K562 (cell line): ENCODE data around the gene SRGAP3. TPM values are rescaled to one million over a fixed set of nuclear protein-coding genes. Genes with fewer than 3 reads are reported as not detected.

Experiments
- ATAC-seq: fragments of 200-7000 bp; cut with Tn5 transposase; 3 replicates; pipeline ENCODE4 v1.9.1; 2020; ENCODE audit warnings: moderate library complexity
- BruUV-seq: library from RNA; stranded (reverse); fragments of 400-500 nt; replicated peaks from 2 replicates; lab custom pipeline; 2021; lab: Mats Ljungman, UMichigan
- CTCF ChIA-PET: fragments of 300-600 bp; formaldehyde crosslinking; extraction: SDS; loops from one replicate; lab custom pipeline; 2021; ENCODE audit warnings: low intra/inter-chr PET ratio; lab: Yijun Ruan, JAX
- POLR2A ChIA-PET: fragments of 300-600, 350-650 bp; sonication (Branson Sonifier 250); formaldehyde crosslinking; extraction: SDS; loops from one replicate; lab custom pipeline; 2021; ENCODE audit warnings: antibody characterized with exemption, inconsistent platforms; lab: Yijun Ruan, JAX
- DNase-seq, 4 experiments: peaks; one replicate each; pipeline versions ENCODE4 v3.0.0 to v3.0.0-alpha.2; 2011 to 2018; ENCODE audit warnings: low spot score in 3 of 4, mixed read lengths in 3 of 4; ENCODE audit errors: extremely low read depth in 1 of 4
- FAIRE-seq: peaks from 2 replicates; lab custom pipeline; 2011; peaks lifted over from hg19 to GRCh38; lab: Jason Lieb, UNC
- H2AFZ ChIP-seq: 2 replicates; pipeline ENCODE4 v1.6.0; 2011; ENCODE audit warnings: low read depth, low read length, control low read depth, inconsistent platforms
- H3K27ac ChIP-seq: fragments of 200-600 bp; 3 replicates; pipeline ENCODE4 v1.8.0; 2011; ENCODE audit warnings: low read depth, mild to moderate bottlenecking, control low read depth, inconsistent platforms, low read length, moderate library complexity, mixed read lengths; ENCODE audit errors: extremely low read depth
- H3K27me3 ChIP-seq, 2 experiments: fragments of 300-600 bp in 1 of 2; 2 replicates in 1 of 2; 3 replicates in 1 of 2; pipeline versions ENCODE4 v1.6.0 to v1.8.0; 2011; ENCODE audit warnings: inconsistent platforms in 2 of 2, low read length in 2 of 2, mild to moderate bottlenecking in 1 of 2, mixed read lengths in 1 of 2, moderate library complexity in 1 of 2; ENCODE audit not compliant: control insufficient read depth in 2 of 2, insufficient read depth in 2 of 2
- H3K36me3 ChIP-seq: fragments of 300-600 bp; 3 replicates; pipeline ENCODE4 v1.8.0; 2011; ENCODE audit warnings: mild to moderate bottlenecking, low read length, inconsistent platforms; ENCODE audit not compliant: control insufficient read depth, insufficient read depth
- H3K4me1 ChIP-seq, 2 experiments: fragments of 200-600 bp in 1 of 2; replicated peaks in 1 of 2; 2 replicates in 1 of 2; 3 replicates in 1 of 2; pipeline versions ENCODE4 v1.5.1 to v1.8.0; 2011; ENCODE audit warnings: inconsistent platforms in 2 of 2, low read length in 2 of 2, mild to moderate bottlenecking in 1 of 2, mixed read lengths in 1 of 2, moderate library complexity in 1 of 2; ENCODE audit not compliant: control insufficient read depth in 2 of 2, insufficient read depth in 2 of 2
- H3K4me2 ChIP-seq: 2 replicates; pipeline ENCODE4 v1.6.1; 2011; ENCODE audit warnings: low read length, control low read depth, inconsistent platforms, mixed read lengths; ENCODE audit not compliant: insufficient read depth
- H3K4me3 ChIP-seq: fragments of 200-600 bp; sonication (generic), shearing (Covaris generic); 2 replicates; pipeline ENCODE4 v1.5.1; 2016; ENCODE audit warnings: control low read depth, inconsistent platforms
- H3K79me2 ChIP-seq: fragments of 200-600 bp; 3 replicates; pipeline ENCODE4 v1.8.0; 2011; ENCODE audit warnings: low read length, inconsistent platforms; ENCODE audit not compliant: control insufficient read depth, insufficient read depth
- H3K9ac ChIP-seq, 2 experiments: 2 replicates each; pipeline versions ENCODE4 v1.6.0 to v1.6.1; 2011; ENCODE audit warnings: low read depth in 2 of 2, low read length in 2 of 2, control low read depth in 1 of 2, inconsistent platforms in 1 of 2, mild to moderate bottlenecking in 1 of 2, mixed read lengths in 1 of 2; ENCODE audit not compliant: insufficient read depth in 1 of 2
- H3K9me1 ChIP-seq: one replicate; pipeline ENCODE4 v1.6.0; 2011; ENCODE audit warnings: inconsistent platforms, mild to moderate bottlenecking, low read length, moderate library complexity; ENCODE audit not compliant: control insufficient read depth, insufficient read depth
- H3K9me3 ChIP-seq: replicated peaks from 2 replicates; pipeline ENCODE4 v1.5.1; 2011; ENCODE audit warnings: low read depth, low read length, inconsistent platforms; ENCODE audit not compliant: control insufficient read depth, insufficient read depth
- H4K20me1 ChIP-seq: replicated peaks from 2 replicates; pipeline ENCODE4 v1.6.1; 2011; ENCODE audit warnings: low read length, inconsistent platforms, mixed read lengths; ENCODE audit not compliant: control insufficient read depth, insufficient read depth
- DACH1 ChIP-seq: fragments of 450-650 bp; IDR thresholded peaks from 2 replicates; pipeline ENCODE4 v1.6.1; 2018; ENCODE audit not compliant: partially characterized antibody
- EWSR1 ChIP-seq: fragments of 450-650 bp; IDR thresholded peaks from 2 replicates; pipeline ENCODE4 v1.6.1; 2018; ENCODE audit warnings: borderline replicate concordance, mild to moderate bottlenecking, low read depth, moderate library complexity; ENCODE audit not compliant: partially characterized antibody
- HNRNPL ChIP-seq: fragments of 200-400 bp; formaldehyde crosslinking; IDR thresholded peaks from 2 replicates; pipeline ENCODE4 v1.6.1; 2017; ENCODE audit warnings: low read depth, mild to moderate bottlenecking, low read length
- MEF2D ChIP-seq: conservative IDR thresholded peaks from 2 replicates; pipeline ENCODE4 v1.6.1; 2016; ENCODE audit warnings: low read depth, missing genetic modification characterization, missing compliant biosample characterization
- MXI1 ChIP-seq: IDR thresholded peaks from 2 replicates; pipeline ENCODE4 v1.6.1; 2011; ENCODE audit warnings: low read depth, mild to moderate bottlenecking, improper control_type of control experiment, low read length
- SMAD3 ChIP-seq: fragments of 450-650 bp; formaldehyde crosslinking; conservative IDR thresholded peaks from 2 replicates; pipeline ENCODE4 v1.4.0; 2020; ENCODE audit warnings: mild to moderate bottlenecking
- SREBF1 ChIP-seq: fragments of 150-350 bp; IDR thresholded peaks from 2 replicates; pipeline ENCODE4 v1.6.1; 2014; ENCODE audit warnings: antibody characterized with exemption, low read depth, low read length, borderline replicate concordance
- ZNF184 ChIP-seq: sonication (generic); formaldehyde crosslinking; IDR thresholded peaks from 2 replicates; pipeline ENCODE4 v1.5.0; 2020; ENCODE audit warnings: missing genetic modification reagents
- in situ Hi-C: fragments of 300-500 bp; cut with MboI; formaldehyde crosslinking; loops from 4 replicates; pipeline ENCODE4 v1.15.0; 2018; ENCODE audit warnings: inconsistent platforms, mixed read lengths
- intact Hi-C: fragments of 100-400 bp; cut with micrococcal nuclease; formaldehyde crosslinking; loops from 2 replicates; pipeline ENCODE4 v1.14.2; 2022
- polyA plus RNA-seq, 8 experiments: library from polyadenylated mRNA; depleted of rRNA in 4 of 8; stranded (reverse) in 5 of 8; unstranded in 3 of 8; fragments of >200 nt; fragmentation: Nextera tagmentation in 2 of 8; fragmentation: Illumina TruSeq in 1 of 8; extraction: Ambion mirVana in 2 of 8; extraction: Trizol in 1 of 8; gene quantifications; 2 replicates each; pipeline versions ENCODE4 v1.2.1 to v1.2.3, GENCODE V29; 2011 to 2014; ENCODE audit warnings: inconsistent platforms in 1 of 8, missing spikeins in 1 of 8
- total RNA-seq, 7 experiments: library from RNA; depleted of rRNA in 6 of 7; stranded (reverse); fragments of >200 nt in 6 of 7; fragmentation: Illumina TruSeq in 2 of 7; extraction: Trizol in 2 of 7; gene quantifications; 2 replicates each; pipeline versions ENCODE4 v1.2.1 to v1.2.3, GENCODE V29; 2011 to 2021; ENCODE audit warnings: low replicate concordance in 1 of 7
- TF ChIP-seq, protein P1 (sequence below): sonication (generic); formaldehyde crosslinking; IDR thresholded peaks from 2 replicates; pipeline ENCODE4 v1.8.0; 2022; ENCODE audit warnings: missing genetic modification reagents, mild to moderate bottlenecking, moderate library complexity, borderline replicate concordance
- TF ChIP-seq, protein P2 (sequence below): IDR thresholded peaks from 2 replicates; pipeline ENCODE4 v1.6.1; 2011; ENCODE audit not compliant: insufficient read length; ENCODE audit errors: extremely low read depth

The SRGAP3 gene
- total and polyA plus RNA-seq, 9 of the 15 experiments (the other 6 are each of a cell fraction or from before 2014, with no cell fraction given): 0.11 to 0.85 (median 0.35) TPM; not detected in 2

DNA sequence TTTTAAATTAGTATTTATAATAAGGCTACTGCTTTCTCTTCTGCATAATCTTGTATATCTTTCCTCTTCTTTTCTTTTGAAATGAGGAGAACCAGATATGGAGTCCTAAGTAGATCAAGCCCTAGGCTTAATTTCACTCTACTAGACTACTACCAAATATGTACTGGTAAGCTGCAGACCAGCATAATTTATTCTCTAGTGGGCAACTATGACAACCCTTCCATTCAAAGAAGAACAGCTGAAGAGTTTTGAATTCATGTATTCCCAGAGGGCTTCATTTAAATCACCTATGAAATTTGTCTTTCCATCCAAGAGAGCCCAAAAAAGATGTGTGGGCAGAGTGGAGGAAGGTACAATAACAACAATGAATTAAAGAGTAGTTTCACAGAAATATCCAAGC lies 296.1 kb downstream of the SRGAP3 start (continued):
- TF ChIP-seq EWSR1 (no peak), ZNF184 (CRISPR knock-in tag) (no peak), SREBF1 (no peak), MEF2D (tag) (no peak)

DNA sequence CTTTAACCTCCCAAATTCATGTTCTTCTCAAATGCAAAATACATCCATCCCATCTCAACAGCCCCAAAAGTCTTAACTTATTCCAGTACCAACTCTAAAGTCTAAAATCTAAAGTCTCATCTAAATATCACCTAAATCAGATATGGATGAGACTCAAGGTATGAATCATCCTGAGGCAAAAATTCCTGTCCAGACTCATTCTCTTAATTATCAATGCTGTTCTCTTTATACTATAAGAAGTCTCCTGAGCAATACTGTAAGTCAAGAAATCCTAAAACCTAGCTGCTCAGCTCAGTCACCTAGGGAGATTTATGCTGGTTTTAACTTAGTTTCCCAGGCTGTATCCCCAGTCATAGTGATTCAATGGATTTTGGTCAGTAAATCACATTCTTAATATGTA lies 297.3 kb downstream of the SRGAP3 start:
- H4K20me1 ChIP-seq: peaks cover 12% of the 10 kb centered on the region
- in situ Hi-C loops: no loop called here
- CTCF ChIA-PET: no interaction called here
- POLR2A ChIA-PET: no interaction called here
- no peaks in the 10 kb centered on the region for H3K9me1 ChIP-seq
- no peaks in the 10 kb centered on the region for H3K27me3 ChIP-seq
- no peak overlapping the region for H3K27ac ChIP-seq
- no peaks in the 10 kb centered on the region for H3K9me3 ChIP-seq
- H3K4me1 ChIP-seq: peaks cover 0 to 4% of the 10 kb centered on the region in 2 experiments; a peak in 3 of 5 replicates
- H2AFZ ChIP-seq: no peak overlapping the region
- BruUV-seq: no TSS peak
- FAIRE-seq: no peak
- TF ChIP-seq, protein P1, sequence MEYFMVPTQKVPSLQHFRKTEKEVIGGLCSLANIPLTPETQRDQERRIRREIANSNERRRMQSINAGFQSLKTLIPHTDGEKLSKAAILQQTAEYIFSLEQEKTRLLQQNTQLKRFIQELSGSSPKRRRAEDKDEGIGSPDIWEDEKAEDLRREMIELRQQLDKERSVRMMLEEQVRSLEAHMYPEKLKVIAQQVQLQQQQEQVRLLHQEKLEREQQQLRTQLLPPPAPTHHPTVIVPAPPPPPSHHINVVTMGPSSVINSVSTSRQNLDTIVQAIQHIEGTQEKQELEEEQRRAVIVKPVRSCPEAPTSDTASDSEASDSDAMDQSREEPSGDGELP: no peak
- TF ChIP-seq MXI1 (no peak), DACH1 (no peak), HNRNPL (no peak), SMAD3 (CRISPR knock-in tag) (no peak)
- TF ChIP-seq, protein P2, sequence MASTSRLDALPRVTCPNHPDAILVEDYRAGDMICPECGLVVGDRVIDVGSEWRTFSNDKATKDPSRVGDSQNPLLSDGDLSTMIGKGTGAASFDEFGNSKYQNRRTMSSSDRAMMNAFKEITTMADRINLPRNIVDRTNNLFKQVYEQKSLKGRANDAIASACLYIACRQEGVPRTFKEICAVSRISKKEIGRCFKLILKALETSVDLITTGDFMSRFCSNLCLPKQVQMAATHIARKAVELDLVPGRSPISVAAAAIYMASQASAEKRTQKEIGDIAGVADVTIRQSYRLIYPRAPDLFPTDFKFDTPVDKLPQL: no peak
- TF ChIP-seq, all 486 proteins: peak for 0
- intact Hi-C loops: no loop called here
- DNase-seq: no peak
- no peak overlapping the region for H3K4me3 ChIP-seq
- H3K9ac ChIP-seq: no peak overlapping the region
- H3K79me2 ChIP-seq: peaks cover 83% of the 10 kb centered on the region
- no peak overlapping the region for H3K4me2 ChIP-seq
- peaks cover 48% of the 10 kb centered on the region; the same call in 2 of the 3 replicates for H3K36me3 ChIP-seq
- no peak for ATAC-seq
